T47D (cell line): ENCODE data around the gene MILR1.

ENCODE experiments used
- DNase-seq, 2 experiments: peaks; one replicate each; pipeline versions ENCODE4 v3.0.0 to v3.0.0-alpha.2; 2011 to 2012; ENCODE audit warnings: low read depth in 1 of 2, low spot score in 1 of 2
- JUND ChIP-seq: IDR thresholded peaks from 2 replicates; pipeline ENCODE4 v1.6.1; 2012; ENCODE audit warnings: low read depth
- in situ Hi-C: cut with HindIII; loops from 2 replicates; pipeline ENCODE4 v1.10.0; 2016; ENCODE audit warnings: low sequenced_read_pairs, low pct_unique_long_range_greater_than_20kb

The MILR1 gene

GRCh38 chr17:64448665-64449512 lies at the start of gene MILR1:
Gene MILR1, plus strand, starts transcription at chr17:64449115. Its CDS starts 54 bp downstream, at chr17:64449169.
- in situ Hi-C loops, result no loop called here
- no peak for DNase-seq
- no peak for TF ChIP-seq JUND

GRCh38 chr17:64399767-64400156 lies 49.2 kb upstream of the MILR1 start:
- TF ChIP-seq JUND, result no peak
- in situ Hi-C loops, result no loop called here
- DNase-seq, result no peak

DNA sequence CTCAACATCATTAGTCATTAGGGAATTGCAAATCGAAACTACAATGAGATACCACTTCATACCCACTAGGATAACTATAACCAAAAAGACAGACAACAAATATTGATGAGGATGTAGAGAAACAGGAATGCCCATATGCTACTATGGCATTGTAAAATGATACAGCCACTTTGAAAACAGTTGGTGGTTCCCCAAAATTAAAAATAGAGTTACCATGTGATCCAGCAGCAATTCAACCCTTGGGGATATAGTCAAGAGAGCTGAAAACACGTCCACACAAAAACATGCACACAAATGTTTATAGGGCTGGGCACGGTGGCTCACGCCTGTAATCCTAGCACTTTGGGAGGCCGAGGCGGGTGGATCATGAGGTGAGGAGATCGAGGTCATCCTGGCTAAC lies 48.3 kb upstream of the MILR1 start:
- in situ Hi-C loops, result no loop called here
- no peak for TF ChIP-seq JUND
- DNase-seq, result no peak

- in situ Hi-C loops, result no loop called here
- TF ChIP-seq JUND, result no peak
- DNase-seq, result no peak
Measured at GRCh38 chr17:64401244-64401860, 47.6 kb upstream of the MILR1 start.

DNA sequence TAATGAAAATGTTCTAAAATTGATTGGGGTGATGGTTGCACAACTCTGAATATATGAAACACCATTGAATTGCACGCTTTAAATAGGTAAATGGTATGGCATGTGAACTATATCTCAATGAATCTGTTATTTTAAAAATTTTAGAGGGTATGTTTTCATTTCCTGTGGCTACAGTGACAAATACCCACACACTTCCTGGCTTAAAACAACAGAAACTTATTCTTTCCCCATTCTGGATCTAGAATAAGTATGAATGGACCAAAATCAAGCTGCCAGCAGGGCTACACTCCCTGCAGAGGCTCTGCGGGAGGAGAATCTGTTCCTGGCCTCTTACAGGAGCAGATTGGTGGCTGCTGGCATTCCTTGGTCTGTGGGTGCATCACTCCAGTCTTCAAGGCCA lies 47.0 kb upstream of the MILR1 start:
- no peak for TF ChIP-seq JUND
- DNase-seq, result no peak
- in situ Hi-C loops, result no loop called here

GRCh38 chr17:64402469-64402868 lies 46.4 kb upstream of the MILR1 start:
- DNase-seq, result no peak
- no peak for TF ChIP-seq JUND
- in situ Hi-C loops, result no loop called here

DNA sequence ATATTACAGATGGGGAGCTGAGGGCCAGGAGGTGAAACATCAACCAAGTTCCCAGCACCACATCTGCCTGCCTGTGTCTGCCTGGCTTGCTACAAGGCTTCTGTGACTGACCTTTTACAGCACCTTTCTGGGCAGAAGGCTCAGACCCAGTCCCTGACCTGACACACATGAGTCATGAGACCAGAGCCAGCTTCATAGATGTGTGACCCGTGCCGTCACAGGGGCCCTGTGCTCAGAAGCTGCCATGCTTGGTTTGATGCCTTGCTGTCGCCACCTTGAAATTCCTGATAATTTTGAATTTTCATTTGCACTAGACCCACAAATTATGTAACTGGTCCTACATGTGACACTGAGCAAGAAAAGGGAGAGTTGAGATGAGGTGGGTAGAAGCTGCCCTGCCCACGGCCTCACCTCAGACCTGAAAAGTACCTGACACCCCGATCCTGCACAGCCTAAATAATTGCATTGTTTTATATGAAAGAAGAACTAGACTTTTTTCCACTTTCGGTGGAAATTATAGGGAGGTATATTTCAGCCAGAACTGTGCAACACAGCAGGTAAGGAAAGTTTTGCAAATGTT lies 44.9 kb upstream of the MILR1 start:
- TF ChIP-seq JUND, result no peak
- DNase-seq, result no peak
- in situ Hi-C loops, result no loop called here

DNA sequence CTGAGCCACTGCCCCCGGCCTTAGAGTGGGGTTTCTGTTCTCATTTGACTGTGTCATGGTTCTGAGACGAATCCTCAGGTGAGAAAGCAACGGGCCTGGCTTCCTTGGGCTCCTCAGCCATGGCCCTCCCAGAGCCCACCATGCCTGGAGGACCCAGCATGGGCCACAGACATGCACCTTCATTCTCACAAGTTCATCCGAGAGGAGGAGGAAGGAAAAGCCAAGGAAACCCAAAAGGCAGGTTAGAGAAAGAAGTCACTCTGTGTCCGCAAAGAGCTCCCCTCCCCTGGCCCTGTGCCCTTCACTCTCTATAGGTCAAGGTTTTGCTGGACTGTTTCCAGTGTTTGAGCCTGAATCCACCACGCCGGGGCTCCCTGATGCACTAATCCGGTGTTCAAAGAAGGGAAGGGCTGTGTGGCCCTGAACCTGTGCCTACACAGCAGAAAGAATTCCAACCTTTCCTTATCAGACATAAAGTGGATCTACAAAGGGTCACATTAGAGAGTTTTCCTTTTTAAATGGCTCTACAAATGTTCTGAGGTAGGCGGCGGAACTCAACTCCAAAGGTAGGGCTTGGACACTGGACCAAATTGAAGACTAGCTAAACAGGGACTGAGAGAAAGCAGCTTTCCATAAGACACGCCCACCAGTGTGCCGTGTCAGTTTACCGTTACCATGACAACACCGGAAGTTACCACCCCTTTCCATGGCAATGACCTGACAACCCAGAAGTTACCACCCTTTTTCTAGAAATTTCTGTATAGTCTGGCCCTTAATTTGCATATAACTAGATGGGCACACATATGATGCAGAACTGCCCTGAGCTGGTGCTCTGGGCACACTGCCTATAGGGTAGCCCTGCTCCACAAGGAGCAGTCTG lies 42.4 kb upstream of the MILR1 start:
- TF ChIP-seq JUND, result no peak
- in situ Hi-C loops, result no loop called here
- DNase-seq, result peak in 1 of 2 experiments; percentile 76

- TF ChIP-seq JUND, result no peak
- no peak for DNase-seq
- in situ Hi-C loops, result no loop called here
Measured at GRCh38 chr17:64410750-64411490, 38.0 kb upstream of the MILR1 start.

DNA sequence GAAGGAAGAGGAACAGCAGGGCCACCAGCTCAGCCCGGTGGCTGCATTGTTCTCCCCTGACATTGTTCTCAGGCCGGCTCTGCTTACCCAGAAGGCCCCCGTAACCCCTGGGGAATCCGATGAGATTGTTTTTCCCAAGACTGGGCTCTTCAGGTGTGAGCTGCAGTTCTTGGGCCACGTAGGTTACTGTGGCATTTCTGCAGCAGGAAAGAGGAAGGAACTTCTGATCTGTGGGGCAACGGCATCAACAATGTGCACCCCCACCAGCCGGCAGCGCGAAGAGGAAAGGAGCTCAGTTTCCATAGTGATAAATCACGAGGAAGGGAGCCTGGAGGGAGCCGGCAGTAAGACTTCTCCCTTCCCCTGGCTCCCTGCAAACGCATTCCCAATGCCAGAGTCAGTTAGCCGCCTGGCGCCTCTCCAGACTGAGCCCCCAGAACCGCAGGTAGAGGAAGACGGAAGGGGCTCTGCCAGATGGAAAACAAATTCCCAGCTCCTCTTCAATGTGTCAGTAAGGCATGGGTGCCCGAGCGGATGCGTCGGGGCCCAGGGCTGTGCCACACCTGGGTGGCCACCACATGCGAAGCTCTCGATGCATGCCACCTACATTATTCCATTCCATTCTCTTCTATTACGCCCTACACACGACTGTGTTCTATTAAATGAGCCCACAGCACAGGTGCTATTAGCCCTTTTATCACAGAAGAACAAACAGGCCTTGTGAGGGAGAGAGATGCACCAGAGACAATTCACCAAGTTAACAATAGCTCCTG lies 36.7 kb upstream of the MILR1 start:
- no peak for DNase-seq
- in situ Hi-C loops, result no loop called here
- no peak for TF ChIP-seq JUND

DNA sequence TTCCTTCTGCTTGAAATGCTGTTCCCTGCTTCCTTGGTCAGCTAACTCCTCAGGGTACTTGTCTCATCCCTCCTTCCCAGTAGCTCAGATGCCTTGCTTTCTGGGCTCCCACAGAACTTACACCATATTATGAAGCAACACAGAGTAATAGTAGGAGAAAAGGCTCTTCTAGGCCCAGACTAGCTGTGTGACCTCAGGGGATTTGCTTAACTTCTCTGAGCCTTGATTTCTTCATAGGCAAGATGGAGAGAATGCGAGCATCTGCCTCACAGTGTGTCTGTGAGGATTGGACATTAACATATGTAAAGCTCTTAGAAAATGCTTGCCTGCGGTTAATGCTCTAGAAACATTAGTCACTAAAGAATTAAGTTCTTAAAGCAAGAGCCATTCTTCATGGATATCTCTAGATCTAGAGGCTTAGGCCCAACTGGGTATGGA lies 36.0 kb upstream of the MILR1 start:
- DNase-seq, result no peak
- no peak for TF ChIP-seq JUND
- in situ Hi-C loops, result no loop called here
